H1 (cell line): ENCODE measurements around the gene PPP1R14C.

ENCODE experiments used
- EP300 ChIP-seq, 2 experiments: IDR thresholded peaks; 1 replicate in 1 of 2; 2 replicates in 1 of 2; pipeline ENCODE4 v1.6.1; 2011 to 2012; ENCODE audit warnings: low read depth in 2 of 2, low read length in 2 of 2, mild to moderate bottlenecking in 2 of 2, borderline replicate concordance in 1 of 2, inconsistent platforms in 1 of 2, moderate library complexity in 1 of 2
- ZNF274 ChIP-seq: IDR thresholded peaks from 2 replicates; pipeline ENCODE4 v1.7.0; 2012; ENCODE audit warnings: low read length, borderline replicate concordance; ENCODE audit errors: extremely low read depth

DNA sequence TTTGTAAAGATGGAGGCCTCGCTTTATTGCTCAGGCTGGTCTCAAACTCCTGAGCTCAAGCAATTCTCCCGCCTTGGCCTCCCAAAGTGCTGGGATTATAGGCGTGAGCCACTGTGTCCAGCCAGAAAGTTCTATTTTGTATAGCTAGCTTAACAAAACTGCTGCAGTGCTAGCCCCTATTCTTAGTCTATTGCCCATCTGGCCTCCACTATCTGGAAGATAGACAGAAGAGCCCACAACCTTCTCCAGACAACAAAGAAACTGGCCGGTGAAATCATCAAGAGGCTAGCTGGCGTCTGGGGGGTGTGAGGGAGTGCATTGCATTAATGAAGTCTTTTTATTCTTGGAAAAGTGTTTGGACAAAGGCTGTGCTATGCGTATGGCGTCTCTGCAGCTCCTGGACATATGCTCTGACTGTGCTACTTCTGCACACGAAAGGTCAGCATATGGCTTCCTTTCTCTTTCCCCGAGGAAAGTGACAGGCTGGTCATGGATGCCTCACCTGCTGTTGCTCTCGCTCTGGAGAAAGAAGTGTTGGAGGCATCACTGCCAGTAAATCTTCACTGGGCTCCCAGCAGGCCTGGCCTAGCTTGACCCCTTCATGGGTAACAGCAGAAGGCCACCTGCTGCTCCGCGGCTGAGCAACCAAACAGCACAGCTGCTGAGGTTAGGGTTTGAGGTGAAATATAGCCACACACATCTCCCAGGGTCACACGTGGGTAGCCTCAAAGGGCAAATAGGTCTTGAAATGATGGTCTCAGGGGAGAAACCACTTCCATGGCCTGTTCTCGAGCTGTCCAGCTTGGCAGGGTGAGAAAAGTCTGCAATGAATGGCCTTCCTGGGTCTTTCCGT, 130.8 kb downstream of the PPP1R14C start:
- TF ChIP-seq ZNF274 (no peak), EP300 (IDR thresholded peaks at IDR 0.05; ENCODE audit: borderline replicate concordance in 1 of 2, low read depth in 2 of 2, low read length in 2 of 2) (no peak)
